SH-SY5Y (cell line): Measurements from ENCODE around the gene GHR.

Experiments
- GATA2 ChIP-seq: IDR thresholded peaks from 2 replicates; pipeline ENCODE4 v1.6.1; 2011; ENCODE audit warnings: mild to moderate bottlenecking, low read depth, low read length
- GATA3 ChIP-seq: IDR thresholded peaks from 2 replicates; pipeline ENCODE4 v1.6.1; 2011; ENCODE audit warnings: low read depth, mild to moderate bottlenecking, low read length, moderate library complexity

- TF ChIP-seq GATA2 (no peak), GATA3 (no peak)
Observed at GRCh38 chr5:42564689-42565356, 141.6 kb downstream of the GHR start.
